ENCODE measurements around the gene GPR137.

Gene GPR137

DNA sequence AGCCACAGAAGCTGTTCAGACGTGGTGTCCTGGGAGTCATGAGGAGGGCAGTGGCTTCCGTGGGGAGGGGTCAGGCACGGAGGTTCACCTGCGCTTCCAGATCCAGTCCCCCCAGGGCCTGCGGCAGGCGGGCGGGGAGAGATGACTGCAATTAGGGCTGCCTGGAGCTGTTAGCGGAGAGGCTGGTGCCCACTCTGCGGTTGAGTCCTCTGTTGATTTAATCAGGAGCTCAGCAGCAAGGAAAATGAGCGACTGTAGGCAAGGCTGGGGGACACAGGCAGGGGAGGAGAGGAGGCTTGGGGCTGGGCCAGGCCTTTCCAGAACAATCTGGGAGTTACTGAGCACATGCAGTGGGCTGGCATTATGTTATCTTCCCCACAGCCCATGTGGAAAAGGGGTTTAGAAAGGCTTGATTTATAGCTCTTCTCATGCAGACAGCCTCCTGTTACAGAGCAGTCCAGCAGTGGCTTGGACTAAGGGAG is 21.2 kb upstream of the GPR137 start:
- DNase-seq: peak; percentile 29

DNA sequence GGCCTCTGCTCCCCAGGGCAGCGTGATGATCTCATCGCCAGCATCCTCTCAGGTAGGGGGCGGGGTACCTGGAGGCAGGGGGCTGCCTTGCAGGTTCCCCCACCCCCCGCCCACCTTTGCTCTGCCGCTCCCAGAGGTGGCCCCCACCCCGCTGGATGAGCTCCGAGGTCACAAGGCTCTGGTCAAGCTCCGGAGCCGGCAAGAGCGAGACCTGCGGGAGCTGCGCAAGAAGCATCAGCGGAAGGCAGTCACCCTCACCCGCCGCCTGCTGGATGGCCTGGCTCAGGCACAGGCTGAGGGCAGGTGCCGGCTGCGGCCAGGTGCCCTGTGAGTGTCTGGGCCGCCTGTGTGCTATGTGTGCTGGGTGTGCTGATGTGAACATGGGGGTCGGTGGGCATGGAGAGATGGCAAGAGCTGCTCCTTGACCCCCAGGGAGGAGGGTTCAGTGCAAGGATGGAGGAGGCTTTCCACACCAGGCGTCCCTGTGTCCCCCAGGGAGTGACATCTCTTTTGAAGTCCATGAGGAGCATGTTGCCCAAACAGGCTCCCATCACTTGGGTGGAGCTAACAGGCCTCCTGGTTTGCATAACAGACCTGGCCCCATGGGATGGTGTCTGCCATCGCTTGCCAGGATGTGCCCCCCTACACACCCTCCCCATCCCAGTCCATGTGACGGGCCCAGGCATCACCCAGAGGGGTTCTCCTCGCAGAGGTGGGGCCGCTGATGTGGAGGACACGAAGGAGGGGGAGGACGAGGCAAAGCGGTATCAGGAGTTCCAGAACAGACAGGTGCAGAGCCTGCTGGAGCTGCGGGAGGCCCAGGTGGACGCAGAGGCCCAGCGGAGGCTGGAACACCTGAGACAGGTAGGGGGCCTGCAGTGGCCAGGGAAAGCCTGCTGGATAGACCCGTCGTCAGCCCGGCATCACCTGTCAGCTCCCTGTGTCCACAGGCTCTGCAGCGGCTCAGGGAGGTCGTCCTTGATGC is 20.2 kb upstream of the GPR137 start:
- DNase-seq: no peak

DNA sequence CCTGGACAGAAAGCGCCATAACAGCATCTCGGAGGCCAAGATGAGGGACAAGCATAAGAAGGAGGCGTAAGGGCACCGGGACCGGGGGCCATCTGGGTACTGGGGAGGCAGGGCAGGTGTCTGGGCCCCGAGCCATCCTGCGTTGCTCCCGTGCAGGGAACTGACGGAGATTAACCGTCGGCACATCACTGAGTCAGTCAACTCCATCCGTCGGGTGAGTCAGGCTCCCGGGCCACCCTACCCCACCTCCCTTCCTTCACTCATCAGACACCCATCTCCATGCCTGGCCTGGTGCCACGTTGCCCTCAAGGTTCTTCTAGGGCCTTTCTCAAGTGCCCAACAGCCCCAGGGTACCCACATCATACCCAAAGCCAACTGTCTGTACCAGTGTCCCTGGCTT is 19.3 kb upstream of the GPR137 start:
- DNase-seq: no peak

DNA sequence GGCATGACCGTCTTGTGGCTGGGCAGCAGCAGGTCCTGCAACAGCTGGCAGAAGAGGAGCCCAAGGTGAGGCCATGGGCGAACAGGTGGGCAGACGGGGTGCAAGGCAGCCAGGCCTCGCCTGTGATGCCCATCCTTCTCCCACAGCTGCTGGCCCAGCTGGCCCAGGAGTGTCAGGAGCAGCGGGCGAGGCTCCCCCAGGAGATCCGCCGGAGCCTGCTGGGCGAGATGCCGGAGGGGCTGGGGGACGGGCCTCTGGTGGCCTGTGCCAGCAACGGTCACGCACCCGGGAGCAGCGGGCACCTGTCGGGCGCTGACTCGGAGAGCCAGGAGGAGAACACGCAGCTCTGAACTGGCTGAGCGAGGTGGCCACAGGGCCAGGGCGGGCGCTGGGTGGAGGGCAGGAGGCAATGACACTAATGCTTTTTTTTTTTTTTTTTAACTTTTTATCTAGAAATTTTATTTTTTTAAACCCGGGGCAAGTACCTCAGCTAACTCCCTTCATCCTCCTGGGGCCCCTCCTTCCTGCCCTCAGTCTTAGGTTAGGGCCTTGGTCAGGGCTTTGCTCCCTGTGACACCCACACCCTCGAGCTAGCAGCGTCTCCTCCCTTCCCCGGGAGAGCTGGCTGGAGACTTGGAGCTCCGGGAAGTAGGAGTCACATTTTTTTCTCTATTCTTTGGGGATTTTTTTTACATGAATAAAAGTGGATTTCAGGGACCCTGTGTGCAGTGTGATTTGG is 18.3 kb upstream of the GPR137 start:
- no peak for DNase-seq

DNA sequence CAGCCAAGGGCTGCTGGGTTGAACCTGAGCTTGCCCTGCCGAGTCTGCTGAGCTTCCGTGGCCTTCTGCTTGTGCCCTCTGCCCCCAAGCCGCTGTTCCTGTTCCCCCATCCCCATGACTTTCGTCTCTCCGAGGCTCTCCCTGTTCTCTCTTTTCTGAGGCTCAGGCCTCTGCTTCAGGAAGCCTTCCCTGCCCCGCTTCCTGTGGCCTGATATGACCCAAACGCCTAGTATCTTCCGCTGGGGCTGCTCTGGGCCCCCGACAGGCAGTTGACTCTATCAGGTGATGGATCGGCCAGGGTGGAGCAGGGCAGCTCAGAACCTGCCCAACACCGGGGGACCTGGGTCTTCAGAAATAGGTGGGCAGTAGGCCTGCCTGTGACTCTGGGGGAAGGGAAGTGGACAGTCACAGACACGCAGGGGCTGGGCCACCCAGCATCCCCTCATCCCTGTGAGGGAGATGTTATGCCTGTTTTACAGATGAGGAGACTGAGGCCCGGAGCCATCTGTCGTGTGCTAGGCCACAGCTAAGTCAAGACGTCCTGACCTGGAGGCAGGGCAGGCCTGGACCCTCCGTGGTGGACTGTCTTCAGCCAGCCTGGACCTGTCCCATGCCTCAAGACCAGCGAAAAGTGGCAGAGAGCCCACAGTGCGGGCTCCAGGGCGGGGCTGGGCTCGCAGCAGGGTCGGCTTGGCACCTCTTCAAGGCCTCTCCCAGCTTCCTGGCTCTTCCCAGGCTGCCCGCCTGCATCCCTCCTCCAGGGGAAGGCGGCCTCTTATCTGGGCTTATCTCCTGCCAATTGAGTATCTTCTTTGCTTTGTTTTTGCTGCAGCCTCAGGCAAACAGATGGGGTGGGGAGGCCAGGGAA is 17.4 kb upstream of the GPR137 start:
- peak; percentile 38 for DNase-seq

DNA sequence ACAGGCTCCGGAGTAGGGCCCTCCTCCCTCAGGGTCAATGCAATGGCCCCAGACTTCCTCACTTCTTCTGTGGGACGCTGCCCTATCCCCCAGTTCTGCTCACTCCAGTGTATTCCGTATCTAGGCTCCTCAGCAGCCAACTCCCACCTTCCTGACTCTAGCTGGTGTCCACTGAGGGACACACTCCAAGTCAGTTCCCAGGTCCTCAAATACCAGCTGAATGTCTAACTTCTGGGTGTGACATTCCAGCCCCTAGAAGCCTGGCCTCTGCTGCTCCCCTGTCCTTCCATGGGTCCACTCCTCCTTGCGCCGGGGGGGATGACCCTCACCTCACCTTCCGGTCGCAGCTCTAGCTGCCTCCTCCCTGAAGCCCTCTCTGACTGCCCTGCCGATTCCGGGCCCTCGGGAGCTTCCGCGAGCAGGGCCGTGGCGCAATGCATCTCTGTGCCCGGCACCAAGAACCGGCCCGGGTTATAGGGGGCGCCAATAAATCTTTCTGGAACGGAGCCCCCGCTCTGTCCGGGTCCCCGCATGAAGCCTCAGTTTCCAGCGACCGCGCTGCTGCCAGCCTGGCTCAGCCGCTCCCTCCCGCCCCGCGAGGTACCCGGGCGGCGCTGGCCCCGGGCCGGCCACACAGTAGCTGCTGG is 16.6 kb upstream of the GPR137 start:
- peak; percentile 75 for DNase-seq

DNA sequence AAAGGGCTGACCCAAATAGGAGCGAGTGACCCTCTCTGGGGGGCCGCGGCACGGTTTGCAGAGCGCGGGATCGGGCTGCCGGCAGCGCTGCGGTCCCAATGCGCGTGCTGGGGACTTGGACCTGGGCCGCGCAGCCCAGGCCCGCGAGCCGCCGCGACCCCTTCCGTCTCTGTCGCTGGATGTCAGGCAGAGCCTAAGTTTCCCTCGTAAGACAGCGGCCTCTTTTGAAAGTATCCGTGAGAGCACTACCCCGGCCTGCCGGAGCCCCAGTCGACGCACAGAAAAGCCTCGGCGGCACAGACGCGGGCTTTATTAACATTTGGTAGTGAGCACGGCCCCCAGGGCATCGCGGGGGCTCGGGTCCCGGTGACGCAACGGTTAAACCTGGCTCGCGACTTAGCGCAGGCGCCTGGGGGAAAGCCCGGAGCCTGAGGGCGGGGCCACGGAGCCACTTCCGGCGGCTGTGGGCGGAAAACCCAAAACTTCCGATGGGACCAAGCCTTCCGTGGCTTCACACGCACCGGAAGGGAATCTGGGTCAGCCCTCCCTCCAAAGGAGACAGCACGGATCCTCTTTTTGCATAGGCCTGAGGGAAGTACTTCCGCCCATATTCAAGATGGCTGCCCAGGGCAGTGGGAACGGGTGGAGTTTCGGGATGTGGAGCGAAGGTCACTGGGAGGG is 16.0 kb upstream of the GPR137 start:
- peak; percentile 100 for DNase-seq

DNA sequence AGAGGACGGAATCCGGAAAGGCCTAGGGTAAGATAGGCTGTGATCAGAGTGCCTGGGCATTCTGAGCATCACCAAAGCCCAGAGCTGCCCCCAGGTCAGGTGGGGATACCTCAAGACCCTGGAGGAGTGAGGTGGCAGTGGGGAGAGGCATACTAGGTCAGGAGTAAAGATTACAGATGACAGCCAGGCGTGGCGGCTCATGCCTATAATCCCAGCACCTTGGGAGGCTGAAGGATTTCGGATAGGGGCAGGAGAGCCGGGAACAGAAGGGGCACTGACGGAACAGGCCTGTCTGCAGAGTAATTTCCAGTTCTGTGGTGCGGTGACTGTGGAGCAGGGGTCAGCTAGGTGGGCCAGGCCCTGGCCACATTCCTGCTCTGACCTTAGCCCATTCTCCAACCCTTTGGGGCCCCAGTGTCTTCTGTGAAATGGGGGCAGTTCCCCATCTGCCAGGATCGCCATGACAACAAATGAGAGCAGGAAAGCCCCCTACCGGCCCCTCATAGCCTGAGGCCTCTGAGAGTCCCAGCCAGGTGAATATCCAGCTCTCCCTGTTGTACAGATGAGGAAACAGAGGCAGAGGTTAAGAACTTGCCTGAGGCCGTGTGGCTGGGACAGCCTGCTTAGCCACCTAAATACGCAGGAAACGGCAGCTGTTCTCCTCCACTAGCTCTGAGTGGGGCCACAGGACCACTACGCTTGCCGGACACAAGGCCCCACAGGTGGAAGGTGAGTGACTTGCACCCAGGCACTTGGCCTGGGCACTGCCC is 10.4 kb upstream of the GPR137 start:
- no peak for DNase-seq

DNA sequence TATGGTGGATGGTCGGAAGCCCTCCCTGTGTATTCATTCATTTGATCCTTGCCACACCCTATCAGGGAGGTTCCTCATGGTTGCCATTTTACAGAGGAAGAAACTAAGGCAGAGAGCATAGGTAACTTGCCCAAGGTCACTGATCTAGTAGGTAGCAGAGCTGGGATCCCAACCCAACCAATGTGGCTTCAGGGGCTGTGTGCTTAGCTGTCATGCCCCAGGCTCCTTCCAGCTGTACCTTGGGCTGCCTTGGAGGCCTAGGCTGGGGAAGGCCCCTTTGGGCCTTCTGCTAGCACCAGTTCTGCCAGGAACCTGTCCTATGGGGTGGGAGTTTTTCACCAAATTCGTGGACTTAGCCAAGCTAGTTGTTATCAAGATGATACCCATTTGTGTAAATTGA is 9.8 kb upstream of the GPR137 start:
- DNase-seq: no peak

DNA sequence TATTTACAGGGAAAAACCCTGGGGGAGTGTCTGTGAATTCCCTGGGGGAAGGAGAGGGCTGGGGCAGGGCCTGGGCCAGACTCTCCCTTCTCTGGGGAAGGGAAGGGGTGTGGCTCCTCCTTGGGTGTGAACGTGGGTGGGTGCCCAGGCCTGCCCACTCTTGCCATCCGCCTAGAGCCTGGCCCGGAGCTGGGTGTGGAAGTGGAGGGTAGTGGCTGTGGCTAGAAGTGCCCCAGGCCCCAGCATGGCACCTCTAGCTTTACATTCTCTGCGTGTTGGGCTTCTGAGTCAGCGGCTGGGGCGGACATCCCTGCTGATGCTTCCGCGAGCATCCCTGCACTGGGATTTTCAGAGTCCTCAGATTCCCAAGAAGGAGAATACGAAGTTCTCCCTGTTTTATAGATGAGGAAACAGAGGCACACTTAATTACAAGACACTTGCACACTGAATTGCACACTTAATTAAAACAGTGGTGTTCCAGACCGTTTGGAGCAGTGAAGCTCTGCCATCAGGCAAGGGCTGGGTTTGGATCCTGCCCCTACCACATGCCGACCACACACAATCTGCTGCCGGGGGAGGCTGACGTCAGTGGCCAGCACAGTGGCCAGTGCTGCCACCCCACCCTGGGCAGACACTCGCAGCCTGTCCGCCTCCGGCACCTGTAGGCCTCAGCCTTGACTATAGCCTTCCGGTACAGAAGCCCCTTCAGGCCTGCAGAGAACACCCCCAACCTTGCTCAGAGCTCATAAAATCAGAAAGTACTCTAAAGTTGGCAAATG is 8.8 kb upstream of the GPR137 start:
- DNase-seq: no peak

DNA sequence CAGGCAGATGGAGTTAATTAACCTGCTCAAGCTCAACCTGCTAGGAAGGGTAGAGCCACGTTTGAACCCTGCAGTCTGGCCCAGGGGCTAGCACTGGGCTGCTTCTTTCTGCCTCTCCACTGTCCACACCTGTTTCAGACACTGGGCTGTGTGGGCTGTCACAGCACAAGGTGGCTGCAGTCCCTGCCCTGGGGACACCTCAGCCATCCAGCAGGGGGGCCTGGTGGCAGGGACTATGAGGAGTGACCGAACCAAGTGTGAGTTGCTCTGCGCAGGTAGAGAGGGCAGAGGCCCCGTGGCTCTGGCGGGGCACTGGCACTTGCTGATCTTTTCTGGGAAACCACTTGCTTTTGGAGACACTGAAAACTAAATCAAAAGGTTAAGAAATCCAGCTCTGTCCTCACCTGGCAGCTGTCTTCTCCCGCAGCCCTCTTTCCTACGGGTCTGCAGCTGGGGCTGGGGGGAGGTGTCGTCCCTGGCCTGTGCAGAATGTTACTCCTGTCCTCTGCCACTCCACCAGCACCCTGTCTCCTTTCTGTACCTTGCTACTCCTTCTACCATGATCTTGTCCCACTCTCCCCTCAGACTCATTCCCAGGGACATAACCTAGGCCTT is 7.0 kb upstream of the GPR137 start:
- no peak for DNase-seq

DNA sequence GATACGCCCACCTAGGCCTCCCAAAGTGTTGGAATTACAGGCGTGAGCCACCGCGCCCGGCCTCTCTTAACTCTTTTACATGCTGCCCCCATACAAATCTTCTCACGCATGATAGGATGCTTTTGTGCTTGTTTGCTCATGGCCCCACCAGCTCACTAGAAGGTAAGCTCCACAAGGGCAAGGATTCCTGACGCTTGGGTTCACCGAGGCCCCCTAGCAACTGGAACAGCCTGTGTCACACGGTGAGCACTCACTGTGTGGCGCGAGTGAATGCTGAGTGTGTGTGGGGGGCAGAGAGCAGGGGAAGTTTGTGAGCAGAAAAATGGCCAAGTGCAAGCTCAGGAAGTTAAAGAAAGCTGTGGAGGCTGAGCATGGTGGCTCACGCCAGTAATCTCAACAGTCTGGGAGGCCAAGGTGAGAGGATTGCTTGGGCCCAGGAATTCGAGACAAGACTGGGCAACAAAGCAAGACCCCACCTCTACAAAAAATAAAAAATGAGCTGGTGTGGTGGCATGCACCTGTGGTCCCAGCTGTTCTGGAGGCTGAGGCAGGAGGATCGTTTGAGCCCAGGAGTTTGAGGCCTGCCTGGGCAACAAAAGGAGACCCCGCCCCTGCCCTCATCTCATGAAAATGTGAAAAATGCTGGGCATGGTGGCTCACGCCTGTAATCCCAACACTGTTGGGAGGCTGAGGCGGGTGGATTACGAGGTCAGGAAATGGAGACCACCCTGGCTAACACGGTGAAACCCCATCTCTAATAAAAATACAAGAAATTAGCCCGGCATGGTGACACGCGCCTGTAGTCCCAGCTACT is 3.5 kb upstream of the GPR137 start:
- DNase-seq: no peak

DNA sequence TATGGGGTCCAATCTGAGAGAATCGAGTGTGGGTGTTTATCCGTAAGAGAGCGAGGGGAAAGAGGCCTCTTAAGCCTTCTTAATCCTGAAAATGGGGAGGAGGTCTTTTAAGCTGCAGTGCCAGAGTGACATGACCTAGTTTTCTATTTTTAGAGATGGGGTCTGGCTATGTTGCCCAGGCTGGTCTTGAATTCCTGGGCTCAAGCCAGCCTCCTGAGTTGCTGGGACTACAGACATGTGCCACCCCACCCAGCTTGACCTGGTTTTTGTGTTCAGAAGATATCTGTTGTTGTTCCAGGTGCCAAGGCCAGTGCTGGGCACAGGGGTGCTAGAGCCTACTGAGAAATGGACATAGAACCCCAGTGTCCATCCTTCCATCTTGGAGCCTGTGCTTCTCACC is 2.6 kb upstream of the GPR137 start:
- DNase-seq: no peak

DNA sequence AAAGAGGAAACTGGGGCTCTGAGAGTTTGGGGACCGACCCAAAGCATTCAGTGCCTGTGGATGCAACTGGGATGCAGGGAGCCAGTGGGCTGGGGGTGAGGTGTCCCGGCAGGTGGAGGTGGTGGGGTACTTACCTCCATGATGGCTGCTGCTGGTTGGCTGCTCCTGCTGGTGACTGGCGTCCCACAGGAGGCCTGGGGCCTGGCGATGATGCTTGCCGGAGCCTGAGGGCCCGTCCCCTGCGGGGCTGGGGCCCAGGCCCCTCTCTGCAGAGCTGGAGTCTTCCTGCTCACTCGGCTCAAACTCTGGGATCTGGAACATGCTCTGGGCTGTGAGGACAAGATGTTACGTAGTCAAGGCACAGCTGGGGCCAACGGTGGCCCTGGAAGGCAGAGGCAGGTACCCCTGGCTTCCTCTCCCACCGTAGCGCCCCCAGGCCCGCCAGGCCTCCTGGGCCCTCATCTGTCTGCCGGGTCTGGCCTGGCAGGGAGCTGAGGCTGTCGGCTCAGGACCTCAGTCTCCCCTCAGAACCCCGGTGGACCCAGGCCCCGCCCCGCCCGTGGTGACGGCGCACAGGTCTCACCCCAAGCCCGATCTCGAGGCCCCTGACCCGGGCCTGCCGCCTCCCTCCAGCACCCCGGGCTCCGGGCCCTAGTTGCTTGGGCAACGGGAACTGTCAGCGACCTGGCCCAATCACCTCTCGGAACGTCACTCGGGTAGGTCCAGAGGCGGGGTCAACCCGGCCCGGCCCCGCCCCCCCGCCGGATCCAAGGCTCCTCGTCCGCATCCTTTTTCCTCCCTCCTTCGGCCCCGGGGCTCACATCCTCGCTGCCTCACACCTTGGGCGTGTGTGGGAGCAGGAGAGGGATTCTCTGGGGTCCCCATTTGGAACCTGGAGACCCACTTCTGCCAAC is 1.3 kb upstream of the GPR137 start, which contains the start of gene BAD:
TSS of gene BAD (minus strand) at position 618 of the 914 bp plus-strand sequence. CDS start at position 321, 297 bp downstream.
- DNase-seq: peak; percentile 97

DNA sequence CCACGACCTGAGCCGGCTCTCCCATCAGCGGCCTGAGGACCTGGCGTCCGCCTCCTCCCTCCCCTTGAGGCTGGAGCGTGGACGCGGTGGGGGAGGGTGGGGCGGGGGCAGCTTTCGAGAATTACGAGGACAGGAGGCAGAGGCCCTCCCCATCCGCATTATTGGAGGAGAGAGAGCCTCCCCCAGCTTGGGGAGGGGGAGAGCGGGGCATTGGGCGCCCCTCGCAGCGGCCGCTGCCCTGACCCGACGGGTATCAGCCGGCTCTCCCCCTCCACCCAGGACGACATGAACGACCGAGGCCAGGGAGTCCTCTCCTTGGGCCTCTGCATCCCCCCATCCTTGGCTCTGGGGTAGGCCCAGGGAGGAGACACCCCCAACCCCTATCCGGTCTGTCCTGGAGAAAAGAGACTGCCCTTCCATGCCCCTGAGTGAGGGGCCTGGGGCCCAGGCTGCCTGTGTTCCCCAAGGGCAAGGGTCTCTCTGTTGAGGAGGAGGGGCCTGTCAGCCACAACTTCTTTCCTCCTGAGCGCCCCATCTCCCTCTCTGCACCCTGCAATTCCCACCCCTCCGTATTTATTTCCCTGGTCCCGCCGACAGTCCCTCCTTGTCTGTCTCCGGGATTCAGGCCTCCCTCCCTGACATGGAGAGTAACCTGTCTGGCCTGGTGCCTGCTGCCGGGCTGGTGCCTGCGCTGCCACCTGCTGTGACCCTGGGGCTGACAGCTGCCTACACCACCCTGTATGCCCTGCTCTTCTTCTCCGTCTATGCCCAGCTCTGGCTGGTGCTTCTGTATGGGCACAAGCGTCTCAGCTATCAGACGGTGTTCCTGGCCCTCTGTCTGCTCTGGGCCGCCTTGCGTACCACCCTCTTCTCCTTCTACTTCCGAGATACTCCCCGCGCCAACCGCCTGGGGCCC is 495 bp downstream of the GPR137 start:
- no peak for DNase-seq

DNA sequence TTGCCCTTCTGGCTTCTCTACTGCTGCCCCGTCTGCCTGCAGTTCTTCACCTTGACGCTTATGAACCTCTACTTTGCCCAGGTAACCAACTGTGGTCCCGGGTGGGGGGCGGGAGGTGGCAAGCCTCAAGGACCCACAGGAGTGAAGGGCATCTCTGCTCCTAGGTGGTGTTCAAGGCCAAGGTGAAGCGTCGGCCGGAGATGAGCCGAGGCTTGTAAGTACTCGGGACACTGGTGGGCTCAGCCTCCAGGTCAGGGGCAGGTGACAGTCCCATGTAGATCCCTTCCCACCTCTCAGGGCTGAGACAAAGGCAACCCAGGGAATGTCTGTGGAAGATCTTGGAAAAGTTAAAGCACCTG is 1.1 kb downstream of the GPR137 start:
- DNase-seq: no peak
